HFFc6 (cell line): Measurements from ENCODE around the gene P2RX3. TPM values are rescaled to one million over a fixed set of nuclear protein-coding genes. Genes with fewer than 3 reads are reported as not detected.

Experiments
- DNase-seq: peaks from one replicate; pipeline ENCODE4 v3.0.0-alpha.2; 2018
- H3K27ac Mint-ChIP-seq: 2 replicates; pipeline ENCODE4 v1.8.0; 2020; ENCODE audit warnings: mild to moderate bottlenecking, mixed read lengths
- H3K27me3 Mint-ChIP-seq: 2 replicates; pipeline ENCODE4 v1.8.0; 2021; ENCODE audit warnings: mild to moderate bottlenecking, moderate library complexity, mixed read lengths; ENCODE audit not compliant: insufficient read depth
- H3K36me3 Mint-ChIP-seq: 2 replicates; pipeline ENCODE4 v1.8.0; 2021; ENCODE audit warnings: low read depth, mixed read lengths
- H3K4me1 Mint-ChIP-seq: 2 replicates; pipeline ENCODE4 v1.8.0; 2020; ENCODE audit warnings: low read depth, mixed read lengths
- H3K4me3 Mint-ChIP-seq: 2 replicates; pipeline ENCODE4 v1.8.0; 2020; ENCODE audit warnings: mild to moderate bottlenecking, moderate library complexity, mixed read lengths
- H3K9me3 Mint-ChIP-seq: 2 replicates; pipeline ENCODE4 v1.8.0; 2020; ENCODE audit warnings: mild to moderate bottlenecking, mixed read lengths
- CTCF ChIP-seq: fragments of 200-600 bp; sonication (generic); IDR thresholded peaks from 2 replicates; pipeline ENCODE4 v1.5.0; 2021; ENCODE audit warnings: antibody characterized with exemption, mild to moderate bottlenecking
- total RNA-seq, 6 experiments: library from RNA; stranded (reverse); fragmentation: NEBNext Ultra II Directional; extraction: Animal tissue kit (Norgen Biotek cat#: 25700); gene quantifications; 2 replicates in 1 of 6; 3 replicates in 5 of 6; pipeline ENCODE4 v1.2.3, GENCODE V29; 2021

The P2RX3 gene
- total RNA-seq, 6 experiments from 2014 or later, result not detected

- TF ChIP-seq CTCF, result no peak
- Mint-ChIP-seq H3K9me3 (no peaks in the 10 kb centered on the region), H3K4me1 (peaks cover 18% of the 10 kb centered on the region), H3K4me3 (no peak overlapping the region), H3K36me3 (no peaks in the 10 kb centered on the region; the same call in 1 of the 2 replicates), H3K27ac (no peak overlapping the region), H3K27me3 (no peaks in the 10 kb centered on the region; the same call in none of the 2 replicates)
- DNase-seq, result peak; percentile 70
These were observed 72.1 kb downstream of the P2RX3 start for GRCh38 chr11:57410287-57410686.

- peaks cover 8% of the 10 kb centered on the region; the same call in 1 of the 2 replicates for H3K36me3 Mint-ChIP-seq
- no peak for TF ChIP-seq CTCF
- H3K9me3 Mint-ChIP-seq, result no peaks in the 10 kb centered on the region
- DNase-seq, result no peak
- peaks cover 1% of the 10 kb centered on the region for H3K27me3 Mint-ChIP-seq
- no peak overlapping the region for H3K4me3 Mint-ChIP-seq
- H3K27ac Mint-ChIP-seq, result no peak overlapping the region
- peaks cover 10% of the 10 kb centered on the region for H3K4me1 Mint-ChIP-seq
These were observed 75.5 kb downstream of the P2RX3 start for GRCh38 chr11:57413681-57414080.

- peaks cover 2% of the 10 kb centered on the region for H3K27me3 Mint-ChIP-seq
- H3K9me3 Mint-ChIP-seq, result no peaks in the 10 kb centered on the region
- DNase-seq, result no peak
- H3K27ac Mint-ChIP-seq, result no peak overlapping the region
- H3K36me3 Mint-ChIP-seq, result peaks cover 8% of the 10 kb centered on the region; the same call in 1 of the 2 replicates
- H3K4me3 Mint-ChIP-seq, result no peak overlapping the region
- H3K4me1 Mint-ChIP-seq, result peaks cover 10% of the 10 kb centered on the region
- no peak for TF ChIP-seq CTCF
These were observed 76.6 kb downstream of the P2RX3 start for GRCh38 chr11:57414612-57415212.

GRCh38 chr11:57416436-57416835 is 78.3 kb downstream of the P2RX3 start:
- Mint-ChIP-seq H3K9me3 (no peaks in the 10 kb centered on the region), H3K27me3 (peaks cover 11% of the 10 kb centered on the region), H3K27ac (no peak overlapping the region), H3K4me3 (no peak overlapping the region), H3K36me3 (peaks cover 8% of the 10 kb centered on the region; the same call in 1 of the 2 replicates), H3K4me1 (no peaks in the 10 kb centered on the region)
- DNase-seq, result no peak
- TF ChIP-seq CTCF, result no peak

GRCh38 chr11:57417056-57417455 is 78.9 kb downstream of the P2RX3 start:
- peaks cover 8% of the 10 kb centered on the region; the same call in 1 of the 2 replicates for H3K36me3 Mint-ChIP-seq
- H3K4me1 Mint-ChIP-seq, result no peaks in the 10 kb centered on the region
- no peak for TF ChIP-seq CTCF
- peaks cover 11% of the 10 kb centered on the region for H3K27me3 Mint-ChIP-seq
- DNase-seq, result no peak
- no peak overlapping the region for H3K27ac Mint-ChIP-seq
- H3K4me3 Mint-ChIP-seq, result no peak overlapping the region
- H3K9me3 Mint-ChIP-seq, result no peaks in the 10 kb centered on the region
